K562 (cell line): Measurements from ENCODE around the gene HMCES. TPM values are rescaled to one million over a fixed set of nuclear protein-coding genes. Genes with fewer than 3 reads are reported as not detected.
A peak's percentile ranks its signal among the peaks of the same experiment; 100 is the strongest.

Experiments
- ATF1 ChIP-seq, 2 experiments: fragments of 450-650 bp in 1 of 2; IDR thresholded peaks; 2 replicates each; pipeline ENCODE4 v1.6.1; 2016; ENCODE audit warnings: missing compliant biosample characterization in 1 of 2, missing genetic modification characterization in 1 of 2
- CC2D1A ChIP-seq: fragments of 450-650 bp; IDR thresholded peaks from 2 replicates; pipeline ENCODE4 v1.6.1; 2017; ENCODE audit warnings: mild to moderate bottlenecking
- CHD2 ChIP-seq: IDR thresholded peaks from 2 replicates; pipeline ENCODE4 v1.6.1; 2011; ENCODE audit warnings: low read depth, low read length
- ETV1 ChIP-seq: fragments of 450-650 bp; conservative IDR thresholded peaks from 2 replicates; pipeline ENCODE4 v1.6.1; 2016; ENCODE audit warnings: missing genetic modification characterization, control low read depth, low read depth, missing compliant biosample characterization
- GATA2 ChIP-seq: sonication (generic); formaldehyde crosslinking; IDR thresholded peaks from 2 replicates; pipeline ENCODE4 v1.4.0; 2020; ENCODE audit warnings: mild to moderate bottlenecking, missing genetic modification reagents
- HMGN3 ChIP-seq: IDR thresholded peaks from 2 replicates; pipeline ENCODE4 v1.6.1; 2011; ENCODE audit warnings: borderline replicate concordance, low read depth, mild to moderate bottlenecking, mixed read lengths, low read length; ENCODE audit not compliant: insufficient read length; ENCODE audit errors: extremely low read depth
- ID3 ChIP-seq, 2 experiments: fragments of 250-450 bp in 1 of 2; fragments of 450-650 bp in 1 of 2; sonication (Bioruptor Pico) in 1 of 2; IDR thresholded peaks; 2 replicates each; pipeline versions ENCODE4 v1.6.1 to v1.8.0; 2016 to 2021; ENCODE audit warnings: mild to moderate bottlenecking in 2 of 2, moderate library complexity in 2 of 2, missing compliant biosample characterization in 1 of 2, missing genetic modification characterization in 1 of 2
- PKNOX1 ChIP-seq: fragments of 450-650 bp; IDR thresholded peaks from 2 replicates; pipeline ENCODE4 v1.6.1; 2016
- SIRT6 ChIP-seq: IDR thresholded peaks from one replicate; pipeline ENCODE4 v1.6.1; 2012; ENCODE audit warnings: low read depth, mild to moderate bottlenecking, control low read depth, inconsistent platforms, low read length, moderate library complexity
- TBL1XR1 ChIP-seq, 2 experiments: IDR thresholded peaks; 2 replicates each; pipeline ENCODE4 v1.6.1; 2012; ENCODE audit warnings: improper control_type of control experiment in 2 of 2, low read length in 2 of 2, mild to moderate bottlenecking in 1 of 2
- THRB ChIP-seq: fragments of 450-650 bp; formaldehyde crosslinking; conservative IDR thresholded peaks from 2 replicates; pipeline ENCODE4 v1.4.0; 2022; ENCODE audit warnings: mild to moderate bottlenecking, missing genetic modification characterization
- ZNF589 ChIP-seq: fragments of 200-800 bp; sonication (Bioruptor generic); IDR thresholded peaks from 2 replicates; pipeline ENCODE4 v1.6.1; 2016; ENCODE audit warnings: low read depth, missing genetic modification characterization, missing compliant biosample characterization
- polyA plus RNA-seq, 8 experiments: library from polyadenylated mRNA; depleted of rRNA in 4 of 8; stranded (reverse) in 5 of 8; unstranded in 3 of 8; fragments of >200 nt; fragmentation: Nextera tagmentation in 2 of 8; fragmentation: Illumina TruSeq in 1 of 8; extraction: Ambion mirVana in 2 of 8; extraction: Trizol in 1 of 8; gene quantifications; 2 replicates each; pipeline versions ENCODE4 v1.2.1 to v1.2.3, GENCODE V29; 2011 to 2014; ENCODE audit warnings: inconsistent platforms in 1 of 8, missing spikeins in 1 of 8
- total RNA-seq, 7 experiments: library from RNA; depleted of rRNA in 6 of 7; stranded (reverse); fragments of >200 nt in 6 of 7; fragmentation: Illumina TruSeq in 2 of 7; extraction: Trizol in 2 of 7; gene quantifications; 2 replicates each; pipeline versions ENCODE4 v1.2.1 to v1.2.3, GENCODE V29; 2011 to 2021; ENCODE audit warnings: low replicate concordance in 1 of 7
- TF ChIP-seq, protein P1 (sequence below), 3 experiments: IDR thresholded peaks in 2 of 3; conservative IDR thresholded peaks in 1 of 3; 2 replicates each; pipeline ENCODE4 v1.5.1; 2011 to 2012; ENCODE audit warnings: low read length in 3 of 3, mild to moderate bottlenecking in 3 of 3, control low read depth in 2 of 3, improper control_type of control experiment in 1 of 3, inconsistent platforms in 1 of 3, low read depth in 1 of 3, mixed read lengths in 1 of 3, moderate library complexity in 1 of 3; ENCODE audit not compliant: insufficient read depth in 2 of 3
- TF ChIP-seq, protein P2 (sequence below), 2 experiments: fragments of 450-650 bp in 1 of 2; IDR thresholded peaks; 2 replicates each; pipeline ENCODE4 v1.6.1; 2011 to 2017; ENCODE audit warnings: low read depth in 2 of 2, antibody characterized with exemption in 1 of 2, borderline replicate concordance in 1 of 2, low read length in 1 of 2, mild to moderate bottlenecking in 1 of 2, mixed read lengths in 1 of 2; ENCODE audit not compliant: control insufficient read depth in 1 of 2
- TF ChIP-seq, protein P3 (sequence below): sonication (generic); formaldehyde crosslinking; IDR thresholded peaks from 2 replicates; pipeline ENCODE4 v1.4.0; 2020; ENCODE audit warnings: mild to moderate bottlenecking, missing genetic modification reagents

Gene HMCES
- total and polyA plus RNA-seq, 9 of the 15 experiments (the other 6 are each of a cell fraction or from before 2014, with no cell fraction given) = 18.8 to 45.3 (median 24.8) TPM

- no peak for TF ChIP-seq THRB (CRISPR knock-in tag)
- TF ChIP-seq, protein P1, sequence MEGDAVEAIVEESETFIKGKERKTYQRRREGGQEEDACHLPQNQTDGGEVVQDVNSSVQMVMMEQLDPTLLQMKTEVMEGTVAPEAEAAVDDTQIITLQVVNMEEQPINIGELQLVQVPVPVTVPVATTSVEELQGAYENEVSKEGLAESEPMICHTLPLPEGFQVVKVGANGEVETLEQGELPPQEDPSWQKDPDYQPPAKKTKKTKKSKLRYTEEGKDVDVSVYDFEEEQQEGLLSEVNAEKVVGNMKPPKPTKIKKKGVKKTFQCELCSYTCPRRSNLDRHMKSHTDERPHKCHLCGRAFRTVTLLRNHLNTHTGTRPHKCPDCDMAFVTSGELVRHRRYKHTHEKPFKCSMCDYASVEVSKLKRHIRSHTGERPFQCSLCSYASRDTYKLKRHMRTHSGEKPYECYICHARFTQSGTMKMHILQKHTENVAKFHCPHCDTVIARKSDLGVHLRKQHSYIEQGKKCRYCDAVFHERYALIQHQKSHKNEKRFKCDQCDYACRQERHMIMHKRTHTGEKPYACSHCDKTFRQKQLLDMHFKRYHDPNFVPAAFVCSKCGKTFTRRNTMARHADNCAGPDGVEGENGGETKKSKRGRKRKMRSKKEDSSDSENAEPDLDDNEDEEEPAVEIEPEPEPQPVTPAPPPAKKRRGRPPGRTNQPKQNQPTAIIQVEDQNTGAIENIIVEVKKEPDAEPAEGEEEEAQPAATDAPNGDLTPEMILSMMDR (IDR thresholded peaks at IDR 0.05 in 2 of 3, conservative IDR thresholded peaks at IDR 0.05 in 1 of 3; ENCODE audit: insufficient read depth in 2 of 3, low read depth in 1 of 3, low read length in 3 of 3) = no peak; a peak in 1 of 6 replicates
- no peak for TF ChIP-seq SIRT6
- TF ChIP-seq ETV1 (tag) = 0 out of 2 replicates have a peak, but pooled peaks have one; percentile 25
- no peak for TF ChIP-seq CHD2
- peak; percentile 52; the same call in 1 of the 2 replicates for TF ChIP-seq ZNF589 (CRISPR knock-in tag)
- TF ChIP-seq, protein P2, sequence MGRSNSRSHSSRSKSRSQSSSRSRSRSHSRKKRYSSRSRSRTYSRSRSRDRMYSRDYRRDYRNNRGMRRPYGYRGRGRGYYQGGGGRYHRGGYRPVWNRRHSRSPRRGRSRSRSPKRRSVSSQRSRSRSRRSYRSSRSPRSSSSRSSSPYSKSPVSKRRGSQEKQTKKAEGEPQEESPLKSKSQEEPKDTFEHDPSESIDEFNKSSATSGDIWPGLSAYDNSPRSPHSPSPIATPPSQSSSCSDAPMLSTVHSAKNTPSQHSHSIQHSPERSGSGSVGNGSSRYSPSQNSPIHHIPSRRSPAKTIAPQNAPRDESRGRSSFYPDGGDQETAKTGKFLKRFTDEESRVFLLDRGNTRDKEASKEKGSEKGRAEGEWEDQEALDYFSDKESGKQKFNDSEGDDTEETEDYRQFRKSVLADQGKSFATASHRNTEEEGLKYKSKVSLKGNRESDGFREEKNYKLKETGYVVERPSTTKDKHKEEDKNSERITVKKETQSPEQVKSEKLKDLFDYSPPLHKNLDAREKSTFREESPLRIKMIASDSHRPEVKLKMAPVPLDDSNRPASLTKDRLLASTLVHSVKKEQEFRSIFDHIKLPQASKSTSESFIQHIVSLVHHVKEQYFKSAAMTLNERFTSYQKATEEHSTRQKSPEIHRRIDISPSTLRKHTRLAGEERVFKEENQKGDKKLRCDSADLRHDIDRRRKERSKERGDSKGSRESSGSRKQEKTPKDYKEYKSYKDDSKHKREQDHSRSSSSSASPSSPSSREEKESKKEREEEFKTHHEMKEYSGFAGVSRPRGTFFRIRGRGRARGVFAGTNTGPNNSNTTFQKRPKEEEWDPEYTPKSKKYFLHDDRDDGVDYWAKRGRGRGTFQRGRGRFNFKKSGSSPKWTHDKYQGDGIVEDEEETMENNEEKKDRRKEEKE (IDR thresholded peaks at IDR 0.05; ENCODE audit: borderline replicate concordance in 1 of 2, control insufficient read depth in 1 of 2, low read depth in 2 of 2, low read length in 1 of 2) = no peak
- no peak for TF ChIP-seq CC2D1A
- TF ChIP-seq, protein P3, sequence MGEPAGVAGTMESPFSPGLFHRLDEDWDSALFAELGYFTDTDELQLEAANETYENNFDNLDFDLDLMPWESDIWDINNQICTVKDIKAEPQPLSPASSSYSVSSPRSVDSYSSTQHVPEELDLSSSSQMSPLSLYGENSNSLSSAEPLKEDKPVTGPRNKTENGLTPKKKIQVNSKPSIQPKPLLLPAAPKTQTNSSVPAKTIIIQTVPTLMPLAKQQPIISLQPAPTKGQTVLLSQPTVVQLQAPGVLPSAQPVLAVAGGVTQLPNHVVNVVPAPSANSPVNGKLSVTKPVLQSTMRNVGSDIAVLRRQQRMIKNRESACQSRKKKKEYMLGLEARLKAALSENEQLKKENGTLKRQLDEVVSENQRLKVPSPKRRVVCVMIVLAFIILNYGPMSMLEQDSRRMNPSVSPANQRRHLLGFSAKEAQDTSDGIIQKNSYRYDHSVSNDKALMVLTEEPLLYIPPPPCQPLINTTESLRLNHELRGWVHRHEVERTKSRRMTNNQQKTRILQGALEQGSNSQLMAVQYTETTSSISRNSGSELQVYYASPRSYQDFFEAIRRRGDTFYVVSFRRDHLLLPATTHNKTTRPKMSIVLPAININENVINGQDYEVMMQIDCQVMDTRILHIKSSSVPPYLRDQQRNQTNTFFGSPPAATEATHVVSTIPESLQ (CRISPR knock-in tag) = no peak
- peak; percentile 7; the same call in 1 of the 2 replicates for TF ChIP-seq PKNOX1
- no peak for TF ChIP-seq HMGN3
- TF ChIP-seq TBL1XR1 (IDR thresholded peaks at IDR 0.05; ENCODE audit: low read length in 2 of 2) = no peak
- TF ChIP-seq ID3 (CRISPR knock-in tag; IDR thresholded peaks at IDR 0.05) = no peak
- no peak for TF ChIP-seq ID3 (tag; IDR thresholded peaks at IDR 0.05)
- TF ChIP-seq GATA2 = no peak
- TF ChIP-seq ATF1 (CRISPR knock-in tag; IDR thresholded peaks at IDR 0.05) = no peak
- TF ChIP-seq ATF1 (tag; IDR thresholded peaks at IDR 0.05) = peak; percentile 17; the same call in 1 of the 2 replicates
Observed at GRCh38 chr3:129238945-129239705, 39.5 kb upstream of the HMCES start (continued).
